Measurements from ENCODE around the gene SLC35A1.

The SLC35A1 gene

GRCh38 chr6:87538510-87539260, 65.9 kb downstream of the SLC35A1 start:
- Histone ChIP-seq H4K20me1 (ENCODE audit: insufficient read depth, low read length) (no peaks in the 10 kb centered on the region), H3K79me2 (ENCODE audit: insufficient read depth, low read length) (no peaks in the 10 kb centered on the region), H3K4me3 (ENCODE audit: low read depth, low read length, poor library complexity, severe bottlenecking) (no peak overlapping the region), H3K36me3 (ENCODE audit: insufficient read depth, low read length) (peaks cover 56% of the 10 kb centered on the region), H2AFZ (ENCODE audit: low read length) (no peak overlapping the region), H3K27me3 (ENCODE audit: insufficient read depth, low read length) (no peaks in the 10 kb centered on the region), H3K4me2 (ENCODE audit: low read length) (no peak overlapping the region), H3K9ac (ENCODE audit: low read length) (no peak overlapping the region), H3F3A (ENCODE audit: insufficient read depth, low read length) (no peaks in the 10 kb centered on the region), H3K27ac (ENCODE audit: low read depth, low read length, poor library complexity, severe bottlenecking) (no peak overlapping the region), H3K9me3 (ENCODE audit: low read length) (peaks cover 9% of the 10 kb centered on the region; the same call in 1 of the 2 replicates), H3K4me1 (ENCODE audit: insufficient read depth, low read length, severe bottlenecking) (no peaks in the 10 kb centered on the region), H3K9me2 (ENCODE audit: low read depth, low read length) (no peaks in the 10 kb centered on the region)
- no peak for TF ChIP-seq CTCF (IDR thresholded peaks at IDR 0.05; ENCODE audit: low read length)
- no peak for TF ChIP-seq EZH2 (IDR thresholded peaks at IDR 0.05; ENCODE audit: borderline replicate concordance, low read length)

GRCh38 chr6:87539554-87539953, 66.8 kb downstream of the SLC35A1 start:
- Histone ChIP-seq H3K27me3 (ENCODE audit: insufficient read depth, low read length) (no peaks in the 10 kb centered on the region), H3K9me2 (ENCODE audit: low read depth, low read length) (no peaks in the 10 kb centered on the region), H3K9me3 (ENCODE audit: low read length) (peaks cover 9% of the 10 kb centered on the region; the same call in 1 of the 2 replicates), H3K4me3 (ENCODE audit: low read depth, low read length, poor library complexity, severe bottlenecking) (no peak overlapping the region), H2AFZ (ENCODE audit: low read length) (no peak overlapping the region), H4K20me1 (ENCODE audit: insufficient read depth, low read length) (no peaks in the 10 kb centered on the region), H3K36me3 (ENCODE audit: insufficient read depth, low read length) (peaks cover 61% of the 10 kb centered on the region), H3K4me2 (ENCODE audit: low read length) (no peak overlapping the region), H3K9ac (ENCODE audit: low read length) (no peak overlapping the region), H3K27ac (ENCODE audit: low read depth, low read length, poor library complexity, severe bottlenecking) (no peak overlapping the region), H3K79me2 (ENCODE audit: insufficient read depth, low read length) (no peaks in the 10 kb centered on the region), H3K4me1 (ENCODE audit: insufficient read depth, low read length, severe bottlenecking) (no peaks in the 10 kb centered on the region), H3F3A (ENCODE audit: insufficient read depth, low read length) (no peaks in the 10 kb centered on the region)
- TF ChIP-seq EZH2 (IDR thresholded peaks at IDR 0.05; ENCODE audit: borderline replicate concordance, low read length) (no peak), CTCF (IDR thresholded peaks at IDR 0.05; ENCODE audit: low read length) (no peak)

GRCh38 chr6:87540539-87540938, 67.8 kb downstream of the SLC35A1 start:
- H3K9me3 ChIP-seq (ENCODE audit: low read length), result peaks cover 9% of the 10 kb centered on the region; the same call in 1 of the 2 replicates
- H3K4me1 ChIP-seq (ENCODE audit: insufficient read depth, low read length, severe bottlenecking), result no peaks in the 10 kb centered on the region
- H3K36me3 ChIP-seq (ENCODE audit: insufficient read depth, low read length), result peaks cover 62% of the 10 kb centered on the region
- no peak overlapping the region for H2AFZ ChIP-seq (ENCODE audit: low read length)
- H3K79me2 ChIP-seq (ENCODE audit: insufficient read depth, low read length), result no peaks in the 10 kb centered on the region
- H3K27ac ChIP-seq (ENCODE audit: low read depth, low read length, poor library complexity, severe bottlenecking), result no peak overlapping the region
- no peak overlapping the region for H3K4me2 ChIP-seq (ENCODE audit: low read length)
- no peaks in the 10 kb centered on the region for H3K9me2 ChIP-seq (ENCODE audit: low read depth, low read length)
- no peak overlapping the region for H3K9ac ChIP-seq (ENCODE audit: low read length)
- no peak overlapping the region for H3K4me3 ChIP-seq (ENCODE audit: low read depth, low read length, poor library complexity, severe bottlenecking)
- H3K27me3 ChIP-seq (ENCODE audit: insufficient read depth, low read length), result no peaks in the 10 kb centered on the region
- TF ChIP-seq CTCF (IDR thresholded peaks at IDR 0.05; ENCODE audit: low read length) (no peak), EZH2 (IDR thresholded peaks at IDR 0.05; ENCODE audit: borderline replicate concordance, low read length) (no peak)
- H4K20me1 ChIP-seq (ENCODE audit: insufficient read depth, low read length), result no peaks in the 10 kb centered on the region
- H3F3A ChIP-seq (ENCODE audit: insufficient read depth, low read length), result no peaks in the 10 kb centered on the region
